Measurements from ENCODE around the gene NBL1.

NBL1 gene

GRCh38 chr1:19640363-19641316 is 3.5 kb upstream of the NBL1 start:
- no peak overlapping the region for H3K9ac ChIP-seq (ENCODE audit: low read length)
- no peak overlapping the region for H2BK5ac ChIP-seq (ENCODE audit: low read depth, low read length, poor library complexity)
- H3K4me1 ChIP-seq (ENCODE audit: control insufficient read depth in 1 of 2, insufficient read depth in 2 of 2, low read length in 2 of 2): peaks cover 0 to 14% of the 10 kb centered on the region in 2 experiments
- H2AFZ ChIP-seq (ENCODE audit: insufficient read depth, low read length, poor library complexity): no peak overlapping the region
- no peaks in the 10 kb centered on the region for H3K36me3 ChIP-seq (ENCODE audit: control insufficient read depth in 1 of 2, insufficient read depth in 2 of 2, low read length in 2 of 2)
- no peak overlapping the region for H3K18ac ChIP-seq (ENCODE audit: low read length)
- peaks cover 2% of the 10 kb centered on the region for H3K9me3 ChIP-seq (ENCODE audit: insufficient read depth, low read depth, low read length)
- H3K4me2 ChIP-seq (ENCODE audit: low read length): no peak overlapping the region
- no CpG with 5 or more reads among the region's 14 CpGs for WGBS (ENCODE audit: extremely low coverage, insufficient coverage, insufficient read length)
- H3K79me2 ChIP-seq (ENCODE audit: control insufficient read depth, insufficient read depth, low read length, poor library complexity): peaks cover 3% of the 10 kb centered on the region
- H3K14ac ChIP-seq (ENCODE audit: low read length): no peak overlapping the region
- H4K8ac ChIP-seq (ENCODE audit: low read depth, low read length): no peak overlapping the region
- H4K12ac ChIP-seq (ENCODE audit: low read depth, low read length): no peak overlapping the region
- DNase-seq: no peak
- no peak overlapping the region for H3K27ac ChIP-seq (ENCODE audit: low read depth, low read length)
- no peak overlapping the region for H4K91ac ChIP-seq (ENCODE audit: low read depth, low read length)
- no peak overlapping the region for H2AK5ac ChIP-seq (ENCODE audit: low read length)
- no peak overlapping the region for H3K23ac ChIP-seq (ENCODE audit: low read length)
- no peak overlapping the region for H2BK12ac ChIP-seq (ENCODE audit: low read length)
- H3K27me3 ChIP-seq (ENCODE audit: insufficient read depth, low read length): peaks cover 21% of the 10 kb centered on the region
- H3K4me3 ChIP-seq (ENCODE audit: low read depth, low read length): no peak overlapping the region
- H3K4ac ChIP-seq (ENCODE audit: low read depth, low read length): no peak overlapping the region
- H2BK120ac ChIP-seq (ENCODE audit: insufficient read depth, low read length, poor library complexity): no peak overlapping the region
- H3K79me1 ChIP-seq (ENCODE audit: low read length): peaks cover 5% of the 10 kb centered on the region

DNA sequence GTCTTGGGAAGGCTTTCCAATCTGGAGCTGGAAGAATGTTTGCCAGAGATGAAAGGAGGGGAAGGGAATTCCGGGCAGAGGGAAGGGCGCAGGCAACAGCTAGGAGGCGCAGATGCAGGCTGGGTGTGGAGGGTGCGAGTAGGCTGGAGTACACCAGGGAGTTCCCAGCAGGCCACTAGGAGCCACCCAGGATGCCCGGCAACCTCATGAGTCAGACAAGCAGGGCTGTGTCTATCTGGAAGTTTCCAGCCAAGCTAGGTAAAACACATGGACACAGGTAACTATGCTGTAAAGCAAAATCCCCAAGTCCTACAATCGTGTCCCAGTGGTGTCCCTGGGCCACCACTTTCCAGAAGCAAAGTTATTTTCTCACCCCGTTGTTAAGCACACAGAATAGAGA is 990 bp upstream of the NBL1 start:
- peak overlapping the region; percentile 74 for H3K4me2 ChIP-seq (ENCODE audit: low read length)
- no peak overlapping the region for H4K12ac ChIP-seq (ENCODE audit: low read depth, low read length)
- no peak overlapping the region for H3K27ac ChIP-seq (ENCODE audit: low read depth, low read length)
- WGBS (ENCODE audit: extremely low coverage, insufficient coverage, insufficient read length): no CpG with 5 or more reads among the region's 7 CpGs
- no peaks in the 10 kb centered on the region for H3K36me3 ChIP-seq (ENCODE audit: control insufficient read depth in 1 of 2, insufficient read depth in 2 of 2, low read length in 2 of 2)
- H2BK120ac ChIP-seq (ENCODE audit: insufficient read depth, low read length, poor library complexity): no peak overlapping the region
- H3K79me2 ChIP-seq (ENCODE audit: control insufficient read depth, insufficient read depth, low read length, poor library complexity): peaks cover 3% of the 10 kb centered on the region
- no peak overlapping the region for H2AFZ ChIP-seq (ENCODE audit: insufficient read depth, low read length, poor library complexity)
- H3K4me1 ChIP-seq (ENCODE audit: control insufficient read depth in 1 of 2, insufficient read depth in 2 of 2, low read length in 2 of 2): peaks cover 0 to 17% of the 10 kb centered on the region in 2 experiments
- peaks cover 21% of the 10 kb centered on the region for H3K27me3 ChIP-seq (ENCODE audit: insufficient read depth, low read length)
- no peak overlapping the region for H4K91ac ChIP-seq (ENCODE audit: low read depth, low read length)
- H2AK5ac ChIP-seq (ENCODE audit: low read length): no peak overlapping the region
- H3K23ac ChIP-seq (ENCODE audit: low read length): no peak overlapping the region
- H3K9ac ChIP-seq (ENCODE audit: low read length): no peak overlapping the region
- no peak overlapping the region for H2BK5ac ChIP-seq (ENCODE audit: low read depth, low read length, poor library complexity)
- peaks cover 5% of the 10 kb centered on the region for H3K79me1 ChIP-seq (ENCODE audit: low read length)
- no peak overlapping the region for H4K8ac ChIP-seq (ENCODE audit: low read depth, low read length)
- peaks cover 2% of the 10 kb centered on the region for H3K9me3 ChIP-seq (ENCODE audit: insufficient read depth, low read depth, low read length)
- H3K14ac ChIP-seq (ENCODE audit: low read length): no peak overlapping the region
- H3K4ac ChIP-seq (ENCODE audit: low read depth, low read length): no peak overlapping the region
- H3K18ac ChIP-seq (ENCODE audit: low read length): no peak overlapping the region
- DNase-seq: peak; percentile 8 to 38
- no peak overlapping the region for H3K4me3 ChIP-seq (ENCODE audit: low read depth, low read length)
- no peak overlapping the region for H2BK12ac ChIP-seq (ENCODE audit: low read length)

- H3K27me3 ChIP-seq (ENCODE audit: insufficient read depth, low read length): peaks cover 21% of the 10 kb centered on the region
- peaks cover 0 to 17% of the 10 kb centered on the region in 2 experiments for H3K4me1 ChIP-seq (ENCODE audit: control insufficient read depth in 1 of 2, insufficient read depth in 2 of 2, low read length in 2 of 2)
- peak overlapping the region; percentile 62 for H2AFZ ChIP-seq (ENCODE audit: insufficient read depth, low read length, poor library complexity)
- WGBS (ENCODE audit: extremely low coverage, insufficient coverage, insufficient read length): no CpG with 5 or more reads among the region's 51 CpGs
- H2BK5ac ChIP-seq (ENCODE audit: low read depth, low read length, poor library complexity): no peak overlapping the region
- peak overlapping the region; percentile 74 for H3K4me2 ChIP-seq (ENCODE audit: low read length)
- H3K18ac ChIP-seq (ENCODE audit: low read length): peak overlapping the region; percentile 93
- H3K4me3 ChIP-seq (ENCODE audit: low read depth, low read length): peak overlapping the region; percentile 68
- no peaks in the 10 kb centered on the region for H3K36me3 ChIP-seq (ENCODE audit: control insufficient read depth in 1 of 2, insufficient read depth in 2 of 2, low read length in 2 of 2)
- H3K79me2 ChIP-seq (ENCODE audit: control insufficient read depth, insufficient read depth, low read length, poor library complexity): peaks cover 3% of the 10 kb centered on the region
- peaks cover 2% of the 10 kb centered on the region for H3K9me3 ChIP-seq (ENCODE audit: insufficient read depth, low read depth, low read length)
- no peak overlapping the region for H3K4ac ChIP-seq (ENCODE audit: low read depth, low read length)
- no peak overlapping the region for H3K27ac ChIP-seq (ENCODE audit: low read depth, low read length)
- no peak overlapping the region for H4K91ac ChIP-seq (ENCODE audit: low read depth, low read length)
- H2BK120ac ChIP-seq (ENCODE audit: insufficient read depth, low read length, poor library complexity): peak overlapping the region; percentile 1
- DNase-seq: no peak
- no peak overlapping the region for H3K23ac ChIP-seq (ENCODE audit: low read length)
- peak overlapping the region; percentile 73 for H4K8ac ChIP-seq (ENCODE audit: low read depth, low read length)
- peak overlapping the region; percentile 78 for H3K14ac ChIP-seq (ENCODE audit: low read length)
- no peak overlapping the region for H4K12ac ChIP-seq (ENCODE audit: low read depth, low read length)
- no peak overlapping the region for H2BK12ac ChIP-seq (ENCODE audit: low read length)
- H2AK5ac ChIP-seq (ENCODE audit: low read length): no peak overlapping the region
- peak overlapping the region; percentile 3 for H3K9ac ChIP-seq (ENCODE audit: low read length)
- peaks cover 5% of the 10 kb centered on the region for H3K79me1 ChIP-seq (ENCODE audit: low read length)
Measured at GRCh38 chr1:19644395-19644680, 227 bp downstream of the NBL1 start.

DNA sequence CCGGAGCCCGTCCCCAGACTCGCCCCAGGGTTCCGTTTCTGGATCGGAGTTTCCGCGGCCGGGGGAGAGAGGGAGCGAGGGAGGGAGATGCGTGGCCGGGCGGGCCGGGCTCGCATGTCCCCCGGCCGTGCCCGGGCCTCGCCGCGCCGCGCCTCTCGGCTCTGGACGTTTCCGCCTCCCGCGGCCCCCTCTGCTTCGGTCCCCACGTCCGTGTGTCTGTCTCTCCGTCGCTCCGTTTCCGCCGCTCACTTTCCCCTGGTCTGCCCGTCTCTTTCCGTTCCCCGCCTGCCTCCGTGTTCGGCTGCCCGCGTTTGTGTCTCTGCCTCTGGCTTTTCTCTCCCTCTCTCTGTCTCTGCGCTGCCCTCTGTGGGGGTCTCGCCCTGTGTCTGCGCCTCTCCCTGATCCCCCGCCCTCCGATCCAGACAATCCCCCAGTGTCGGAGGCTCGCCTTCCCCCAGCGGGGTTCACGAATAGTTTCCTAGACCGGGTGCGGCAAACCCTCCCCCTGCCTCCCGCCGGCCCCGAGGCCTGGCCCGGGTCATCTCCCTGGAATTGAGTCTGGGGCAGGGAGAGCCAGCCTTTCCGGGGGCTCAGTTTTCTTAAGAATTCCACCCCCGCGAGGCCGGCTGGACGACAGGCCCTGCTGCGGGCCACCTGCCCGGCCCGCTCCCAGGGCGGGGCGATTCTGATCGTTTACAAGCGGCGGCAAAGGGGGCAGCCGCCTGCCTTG is 735 bp downstream of the NBL1 start:
- H3K9me3 ChIP-seq (ENCODE audit: insufficient read depth, low read depth, low read length): peaks cover 2% of the 10 kb centered on the region
- peak overlapping the region; percentile 73 for H4K8ac ChIP-seq (ENCODE audit: low read depth, low read length)
- peaks cover 3% of the 10 kb centered on the region for H3K79me2 ChIP-seq (ENCODE audit: control insufficient read depth, insufficient read depth, low read length, poor library complexity)
- H2AFZ ChIP-seq (ENCODE audit: insufficient read depth, low read length, poor library complexity): peak overlapping the region; percentile 62
- peak overlapping the region; percentile 3 for H3K9ac ChIP-seq (ENCODE audit: low read length)
- peak overlapping the region; percentile 22 for H4K12ac ChIP-seq (ENCODE audit: low read depth, low read length)
- H2AK5ac ChIP-seq (ENCODE audit: low read length): no peak overlapping the region
- H3K14ac ChIP-seq (ENCODE audit: low read length): peak overlapping the region; percentile 78
- peaks cover 0 to 17% of the 10 kb centered on the region in 2 experiments for H3K4me1 ChIP-seq (ENCODE audit: control insufficient read depth in 1 of 2, insufficient read depth in 2 of 2, low read length in 2 of 2)
- no peaks in the 10 kb centered on the region for H3K36me3 ChIP-seq (ENCODE audit: control insufficient read depth in 1 of 2, insufficient read depth in 2 of 2, low read length in 2 of 2)
- H3K79me1 ChIP-seq (ENCODE audit: low read length): peaks cover 5% of the 10 kb centered on the region
- DNase-seq: peak in 1 of 2 donors; percentile 18
- H3K4me3 ChIP-seq (ENCODE audit: low read depth, low read length): peak overlapping the region; percentile 68
- no peak overlapping the region for H3K27ac ChIP-seq (ENCODE audit: low read depth, low read length)
- no peak overlapping the region for H3K23ac ChIP-seq (ENCODE audit: low read length)
- H3K4me2 ChIP-seq (ENCODE audit: low read length): peak overlapping the region; percentile 74
- H2BK5ac ChIP-seq (ENCODE audit: low read depth, low read length, poor library complexity): no peak overlapping the region
- peak overlapping the region; percentile 1 for H2BK120ac ChIP-seq (ENCODE audit: insufficient read depth, low read length, poor library complexity)
- H3K27me3 ChIP-seq (ENCODE audit: insufficient read depth, low read length): peaks cover 21% of the 10 kb centered on the region
- H2BK12ac ChIP-seq (ENCODE audit: low read length): peak overlapping the region; percentile 26
- peak overlapping the region; percentile 15 for H4K91ac ChIP-seq (ENCODE audit: low read depth, low read length)
- WGBS (ENCODE audit: extremely low coverage, insufficient coverage, insufficient read length): no CpG with 5 or more reads among the region's 71 CpGs
- peak overlapping the region; percentile 5 for H3K4ac ChIP-seq (ENCODE audit: low read depth, low read length)
- peak overlapping the region; percentile 93 for H3K18ac ChIP-seq (ENCODE audit: low read length)
